ENCODE results near the gene SLC7A7.
"Not testable (repeated sequence)": the region's sequence is repeated elsewhere in the genome, so short reads cannot be mapped to it uniquely, and the experiment has no call there.

Gene SLC7A7

DNA sequence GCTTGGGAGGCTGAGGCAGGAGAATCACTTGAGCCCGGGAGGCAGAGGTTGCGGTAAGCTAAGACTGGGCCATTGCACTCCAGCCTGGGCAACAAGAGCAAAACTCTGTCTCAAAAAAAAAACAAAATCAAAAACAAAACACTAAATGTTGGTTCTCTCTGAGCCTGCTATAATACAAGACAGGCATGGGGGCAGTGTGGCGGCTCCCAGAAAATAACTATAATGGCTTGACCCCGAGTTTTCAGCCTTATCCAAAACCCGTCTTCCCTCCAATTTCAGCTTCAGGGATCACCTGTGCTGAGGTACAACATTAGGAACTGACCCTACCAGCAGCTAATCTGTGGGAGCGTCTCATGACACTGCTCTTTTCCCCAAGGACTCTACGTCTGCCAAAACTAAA lies 862 bp downstream of the SLC7A7 start:
- Histone ChIP-seq H3K4me1 (ENCODE audit: control insufficient read depth, insufficient read depth, low read length) (peaks cover 24% of the 10 kb centered on the region), H3K27ac (ENCODE audit: low read depth, low read length) (no peak overlapping the region), H3K9me3 (ENCODE audit: control insufficient read depth, insufficient read depth, low read depth, low read length) (no peaks in the 10 kb centered on the region), H3K27me3 (ENCODE audit: control insufficient read depth, insufficient read depth, low read length) (no peaks in the 10 kb centered on the region), H3K36me3 (ENCODE audit: control insufficient read depth, insufficient read depth, low read length) (no peaks in the 10 kb centered on the region), H3K9ac (ENCODE audit: low read length) (no peak overlapping the region), H3K4me3 (ENCODE audit: low read depth, low read length) (no peak overlapping the region)

DNA sequence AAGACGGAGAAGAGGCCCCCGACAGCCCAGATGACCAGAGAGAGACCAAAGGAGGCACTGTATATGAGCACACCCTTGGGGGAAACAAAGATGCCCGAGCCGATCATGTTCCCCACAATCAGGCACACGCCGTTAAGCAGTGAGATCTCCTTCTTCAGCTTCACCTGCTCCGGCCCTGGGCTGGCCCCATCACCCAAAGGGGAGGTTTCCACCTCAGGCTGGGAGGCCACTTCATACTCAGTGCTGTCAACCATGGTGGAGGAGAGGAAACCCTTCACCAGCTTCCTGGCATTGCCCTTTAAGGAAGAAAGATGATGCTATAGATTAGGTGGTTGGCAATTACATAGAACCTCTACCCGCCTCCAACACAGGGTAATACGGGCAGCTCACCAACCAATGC lies 2.1 kb downstream of the SLC7A7 start:
- H3K4me1 ChIP-seq (ENCODE audit: control insufficient read depth, insufficient read depth, low read length) = peaks cover 17% of the 10 kb centered on the region
- H3K36me3 ChIP-seq (ENCODE audit: control insufficient read depth, insufficient read depth, low read length) = no peaks in the 10 kb centered on the region
- H3K4me3 ChIP-seq (ENCODE audit: low read depth, low read length) = no peak overlapping the region
- no peak overlapping the region for H3K9ac ChIP-seq (ENCODE audit: low read length)
- no peaks in the 10 kb centered on the region for H3K9me3 ChIP-seq (ENCODE audit: control insufficient read depth, insufficient read depth, low read depth, low read length)
- no peak overlapping the region for H3K27ac ChIP-seq (ENCODE audit: low read depth, low read length)
- no peaks in the 10 kb centered on the region for H3K27me3 ChIP-seq (ENCODE audit: control insufficient read depth, insufficient read depth, low read length)

DNA sequence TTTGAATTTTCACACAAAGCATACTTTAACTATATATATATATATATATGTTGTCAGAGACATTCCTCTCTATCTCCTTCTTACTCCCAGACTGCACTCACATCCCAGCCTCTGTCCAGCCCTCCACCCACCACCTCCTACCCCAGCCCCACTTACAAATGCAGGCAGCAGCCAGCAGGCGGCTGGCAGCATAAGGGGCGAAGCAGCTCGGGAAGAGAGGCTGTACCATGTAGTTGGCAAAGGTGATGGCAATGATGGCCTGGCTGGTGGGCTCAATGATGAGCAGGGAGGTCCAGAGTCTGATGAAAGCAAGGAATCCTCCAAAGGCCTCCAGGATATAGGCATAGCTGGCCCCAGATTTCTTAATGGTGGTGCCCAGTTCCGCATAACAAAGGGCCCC lies 2.5 kb downstream of the SLC7A7 start:
- no peaks in the 10 kb centered on the region for H3K36me3 ChIP-seq (ENCODE audit: control insufficient read depth, insufficient read depth, low read length)
- H3K4me3 ChIP-seq (ENCODE audit: low read depth, low read length) = no peak overlapping the region
- H3K27ac ChIP-seq (ENCODE audit: low read depth, low read length) = no peak overlapping the region
- no peak overlapping the region for H3K9ac ChIP-seq (ENCODE audit: low read length)
- H3K27me3 ChIP-seq (ENCODE audit: control insufficient read depth, insufficient read depth, low read length) = no peaks in the 10 kb centered on the region
- H3K9me3 ChIP-seq (ENCODE audit: control insufficient read depth, insufficient read depth, low read depth, low read length) = no peaks in the 10 kb centered on the region
- H3K4me1 ChIP-seq (ENCODE audit: control insufficient read depth, insufficient read depth, low read length) = peaks cover 13% of the 10 kb centered on the region

DNA sequence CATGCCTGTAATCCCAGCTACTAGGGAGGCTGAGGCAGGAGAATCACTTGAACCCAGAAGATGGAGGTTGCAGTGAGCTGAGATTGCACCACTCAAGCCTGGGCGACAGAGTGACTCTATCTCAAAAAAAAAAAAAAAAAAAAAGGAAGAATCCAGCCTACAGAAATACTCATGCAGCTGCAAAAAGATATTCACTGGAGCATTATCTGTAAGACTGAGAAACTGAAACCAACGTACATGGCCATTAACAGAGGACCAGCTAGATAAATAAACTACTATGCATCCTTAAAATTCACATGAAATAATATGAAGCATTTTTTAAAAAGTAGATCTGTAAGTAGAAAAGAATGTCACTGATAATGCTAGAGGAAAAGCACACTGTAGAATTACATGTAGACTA lies 3.5 kb downstream of the SLC7A7 start:
- H3K4me1 ChIP-seq (ENCODE audit: control insufficient read depth, insufficient read depth, low read length) = peaks cover 17% of the 10 kb centered on the region
- no peaks in the 10 kb centered on the region for H3K9me3 ChIP-seq (ENCODE audit: control insufficient read depth, insufficient read depth, low read depth, low read length)
- no peaks in the 10 kb centered on the region for H3K36me3 ChIP-seq (ENCODE audit: control insufficient read depth, insufficient read depth, low read length)
- no peak overlapping the region for H3K27ac ChIP-seq (ENCODE audit: low read depth, low read length)
- no peak overlapping the region for H3K4me3 ChIP-seq (ENCODE audit: low read depth, low read length)
- no peaks in the 10 kb centered on the region for H3K27me3 ChIP-seq (ENCODE audit: control insufficient read depth, insufficient read depth, low read length)
- no peak overlapping the region for H3K9ac ChIP-seq (ENCODE audit: low read length)

DNA sequence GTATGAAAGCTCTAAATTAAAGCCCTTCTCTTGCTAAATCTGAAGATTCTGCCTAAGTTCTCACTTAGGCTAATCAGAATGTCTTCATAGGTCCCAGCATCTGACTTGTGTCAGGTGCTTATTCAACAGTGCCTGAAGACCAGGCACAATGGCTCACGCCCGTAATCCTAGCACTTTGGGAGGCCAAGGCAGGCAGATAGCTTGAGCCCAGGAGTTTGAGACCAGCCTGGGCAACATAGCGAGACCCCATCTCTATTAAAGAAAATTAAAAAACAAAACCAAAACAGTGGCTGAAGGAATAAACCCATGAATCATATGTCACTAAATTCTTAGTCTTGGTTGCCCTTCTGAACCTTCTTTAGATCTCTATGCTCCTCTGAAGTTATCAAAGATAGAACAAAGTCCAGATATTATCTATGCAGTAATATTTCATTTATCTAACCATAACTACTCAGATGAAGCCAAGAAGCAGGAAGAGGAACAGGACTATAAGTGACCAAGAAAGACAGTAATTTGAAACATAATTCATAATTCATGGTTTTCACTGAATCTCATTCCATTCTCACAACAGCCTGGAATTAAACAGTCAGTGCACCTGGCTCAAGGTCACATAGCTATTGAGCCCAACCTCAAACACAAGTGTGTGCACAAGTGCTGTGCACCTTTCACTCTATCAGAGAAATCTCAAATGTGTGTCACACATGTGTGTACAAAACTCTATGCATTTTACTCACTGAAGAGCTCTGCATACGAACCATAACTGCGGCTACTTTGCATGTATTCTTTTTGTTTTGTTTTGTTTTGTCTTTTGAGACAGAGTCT lies 6.6 kb downstream of the SLC7A7 start:
- H3K4me3 ChIP-seq (ENCODE audit: low read depth, low read length) = no peak overlapping the region
- no peaks in the 10 kb centered on the region for H3K9me3 ChIP-seq (ENCODE audit: control insufficient read depth, insufficient read depth, low read depth, low read length)
- peaks cover 4% of the 10 kb centered on the region; the same call in 1 of the 2 replicates for H3K4me1 ChIP-seq (ENCODE audit: control insufficient read depth, insufficient read depth, low read length)
- no peaks in the 10 kb centered on the region for H3K36me3 ChIP-seq (ENCODE audit: control insufficient read depth, insufficient read depth, low read length)
- no peaks in the 10 kb centered on the region for H3K27me3 ChIP-seq (ENCODE audit: control insufficient read depth, insufficient read depth, low read length)
- H3K9ac ChIP-seq (ENCODE audit: low read length) = no peak overlapping the region
- no peak overlapping the region for H3K27ac ChIP-seq (ENCODE audit: low read depth, low read length)

DNA sequence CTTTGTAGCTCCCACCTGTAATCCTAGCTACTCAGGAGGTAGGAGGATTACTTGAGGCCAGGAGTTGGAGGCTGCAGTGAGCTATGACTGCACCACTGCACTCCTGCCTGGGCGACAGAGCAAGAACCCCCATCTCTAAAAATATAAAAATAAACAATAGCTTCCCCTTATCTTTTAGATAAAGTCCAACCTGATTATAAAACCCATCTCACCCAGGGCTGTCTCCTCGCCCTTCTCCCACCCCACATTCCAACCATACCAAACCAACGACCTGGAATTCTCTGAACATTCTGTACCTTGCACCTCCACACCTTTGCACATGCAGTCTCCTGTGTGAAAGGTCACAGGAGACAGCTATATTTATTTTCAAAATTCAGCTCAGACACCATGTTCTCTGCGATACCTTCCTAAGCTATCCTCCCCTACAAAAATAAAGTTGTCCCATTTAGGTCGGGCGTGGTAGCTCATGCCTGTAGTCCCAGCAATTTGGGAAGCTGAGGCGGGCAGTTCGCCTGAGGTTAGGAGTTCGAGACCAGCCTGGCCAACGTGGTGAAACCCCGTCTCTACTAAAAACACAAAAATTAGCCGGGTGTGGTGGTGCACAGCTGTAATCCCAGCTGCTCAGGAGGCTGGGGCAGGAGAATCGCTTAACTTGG lies 7.7 kb downstream of the SLC7A7 start:
- Histone ChIP-seq H3K4me3 (ENCODE audit: low read depth, low read length) (no peak overlapping the region), H3K4me1 (ENCODE audit: control insufficient read depth, insufficient read depth, low read length) (peaks cover 4% of the 10 kb centered on the region; the same call in 1 of the 2 replicates), H3K9me3 (ENCODE audit: control insufficient read depth, insufficient read depth, low read depth, low read length) (no peaks in the 10 kb centered on the region), H3K27me3 (ENCODE audit: control insufficient read depth, insufficient read depth, low read length) (no peaks in the 10 kb centered on the region), H3K27ac (ENCODE audit: low read depth, low read length) (no peak overlapping the region), H3K36me3 (ENCODE audit: control insufficient read depth, insufficient read depth, low read length) (no peaks in the 10 kb centered on the region), H3K9ac (ENCODE audit: low read length) (no peak overlapping the region)

DNA sequence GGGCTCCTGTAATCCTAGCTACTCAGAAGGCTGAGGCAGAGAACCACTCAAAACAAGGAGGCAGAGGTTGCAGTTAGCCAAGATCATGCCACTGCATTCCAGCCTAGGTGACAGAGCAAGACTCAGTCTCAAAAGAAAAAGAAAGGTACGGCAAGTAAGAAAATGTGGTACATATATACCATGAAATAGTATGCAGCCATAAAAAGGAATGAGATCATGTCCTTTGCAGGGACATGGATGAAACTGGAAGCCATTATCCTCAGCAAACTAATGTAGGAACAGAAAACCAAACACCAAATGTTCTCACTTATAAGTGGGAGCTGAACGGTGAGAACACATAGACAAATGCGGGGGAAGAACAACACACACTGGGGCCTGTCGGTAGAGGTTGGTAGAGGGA lies 10.0 kb downstream of the SLC7A7 start:
- H3K4me1 ChIP-seq (ENCODE audit: control insufficient read depth, insufficient read depth, low read length); H3K36me3 ChIP-seq (ENCODE audit: control insufficient read depth, insufficient read depth, low read length); H3K9me3 ChIP-seq (ENCODE audit: control insufficient read depth, insufficient read depth, low read depth, low read length); H3K4me3 ChIP-seq (ENCODE audit: low read depth, low read length); H3K27ac ChIP-seq (ENCODE audit: low read depth, low read length); H3K27me3 ChIP-seq (ENCODE audit: control insufficient read depth, insufficient read depth, low read length); H3K9ac ChIP-seq (ENCODE audit: low read length): not testable (repeated sequence)

DNA sequence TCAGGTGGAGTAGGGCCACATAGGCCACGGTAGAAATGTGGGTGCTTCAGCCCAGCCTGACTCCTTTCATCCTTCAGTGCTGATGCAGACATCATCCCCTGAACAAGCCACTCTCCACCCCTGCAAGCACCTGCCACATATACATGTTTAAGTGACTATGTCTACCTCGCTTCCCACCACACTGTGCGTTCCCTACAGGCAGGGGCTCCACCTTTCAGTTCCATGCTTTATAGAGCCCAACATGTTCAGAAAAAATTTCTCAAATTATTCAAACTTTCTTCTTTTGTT lies 11.6 kb downstream of the SLC7A7 start:
- H3K27ac ChIP-seq (ENCODE audit: low read depth, low read length) = no peak overlapping the region
- no peak overlapping the region for H3K4me3 ChIP-seq (ENCODE audit: low read depth, low read length)
- H3K36me3 ChIP-seq (ENCODE audit: control insufficient read depth, insufficient read depth, low read length) = no peaks in the 10 kb centered on the region
- H3K9me3 ChIP-seq (ENCODE audit: control insufficient read depth, insufficient read depth, low read depth, low read length) = no peaks in the 10 kb centered on the region
- no peak overlapping the region for H3K9ac ChIP-seq (ENCODE audit: low read length)
- H3K4me1 ChIP-seq (ENCODE audit: control insufficient read depth, insufficient read depth, low read length) = peaks cover 4% of the 10 kb centered on the region; the same call in 1 of the 2 replicates
- H3K27me3 ChIP-seq (ENCODE audit: control insufficient read depth, insufficient read depth, low read length) = no peaks in the 10 kb centered on the region

DNA sequence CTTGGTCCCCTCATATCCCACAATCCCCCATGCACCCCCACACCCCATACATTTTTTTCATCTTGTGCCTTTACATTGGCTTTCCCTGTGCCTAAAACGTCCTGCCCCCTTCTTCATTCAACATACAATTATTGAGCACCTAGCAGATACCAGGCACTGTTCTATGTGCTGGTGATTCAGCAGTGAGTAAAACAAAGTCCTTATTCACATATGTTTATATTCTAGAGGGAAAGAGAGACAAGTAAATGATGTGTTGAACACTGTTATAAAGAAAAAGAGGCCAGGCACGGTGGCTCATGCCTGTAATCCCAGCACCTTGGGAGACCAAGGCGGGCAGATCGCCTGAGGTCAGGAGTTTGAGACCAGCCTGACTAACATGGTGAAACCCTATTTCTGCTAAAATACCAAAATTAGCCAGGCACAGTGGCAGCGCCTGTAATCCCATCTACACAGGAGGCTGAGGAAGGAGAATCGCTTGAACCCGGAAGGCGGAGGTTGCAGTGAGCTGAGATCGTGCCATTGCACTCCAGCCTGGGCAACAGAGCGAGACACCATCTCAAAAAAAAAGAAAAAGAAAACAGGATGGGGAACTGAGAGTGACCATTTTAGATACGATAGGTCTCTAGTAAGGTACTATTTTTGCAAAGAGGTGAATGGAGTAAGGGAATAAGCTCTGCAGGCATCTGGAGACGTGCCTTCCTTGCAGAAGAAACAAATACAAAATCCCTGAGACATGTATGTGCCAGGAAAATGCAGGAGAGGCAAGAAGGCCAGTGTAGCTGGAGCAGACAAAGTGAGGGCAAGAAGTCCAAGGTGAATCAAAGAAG lies 12.2 kb downstream of the SLC7A7 start:
- H3K4me3 ChIP-seq (ENCODE audit: low read depth, low read length) = no peak overlapping the region
- H3K9me3 ChIP-seq (ENCODE audit: control insufficient read depth, insufficient read depth, low read depth, low read length) = no peaks in the 10 kb centered on the region
- no peak overlapping the region for H3K9ac ChIP-seq (ENCODE audit: low read length)
- H3K36me3 ChIP-seq (ENCODE audit: control insufficient read depth, insufficient read depth, low read length) = no peaks in the 10 kb centered on the region
- peaks cover 4% of the 10 kb centered on the region; the same call in 1 of the 2 replicates for H3K4me1 ChIP-seq (ENCODE audit: control insufficient read depth, insufficient read depth, low read length)
- H3K27me3 ChIP-seq (ENCODE audit: control insufficient read depth, insufficient read depth, low read length) = no peaks in the 10 kb centered on the region
- no peak overlapping the region for H3K27ac ChIP-seq (ENCODE audit: low read depth, low read length)

DNA sequence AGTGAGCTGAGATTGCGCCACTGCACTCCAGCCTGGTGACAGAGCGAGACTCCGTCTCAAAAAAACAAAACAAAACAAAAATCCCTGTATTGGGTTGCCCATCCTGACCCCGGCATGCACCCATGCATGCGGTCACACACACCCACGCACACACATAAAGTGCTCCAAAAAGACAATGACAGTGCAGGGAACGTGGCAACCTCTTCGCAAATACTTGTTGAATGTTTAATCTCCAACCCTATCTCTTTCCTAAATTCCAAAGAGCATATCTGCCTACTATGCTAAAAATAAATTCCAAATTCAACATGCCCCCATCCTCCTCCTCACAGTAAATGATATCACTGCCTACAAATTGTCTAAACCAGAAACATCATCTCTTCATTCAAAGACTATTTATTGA lies 13.5 kb downstream of the SLC7A7 start:
- H3K4me3 ChIP-seq (ENCODE audit: low read depth, low read length) = no peak overlapping the region
- no peaks in the 10 kb centered on the region for H3K9me3 ChIP-seq (ENCODE audit: control insufficient read depth, insufficient read depth, low read depth, low read length)
- H3K4me1 ChIP-seq (ENCODE audit: control insufficient read depth, insufficient read depth, low read length) = peaks cover 11% of the 10 kb centered on the region
- H3K9ac ChIP-seq (ENCODE audit: low read length) = no peak overlapping the region
- H3K27me3 ChIP-seq (ENCODE audit: control insufficient read depth, insufficient read depth, low read length) = no peaks in the 10 kb centered on the region
- no peaks in the 10 kb centered on the region for H3K36me3 ChIP-seq (ENCODE audit: control insufficient read depth, insufficient read depth, low read length)
- H3K27ac ChIP-seq (ENCODE audit: low read depth, low read length) = no peak overlapping the region

DNA sequence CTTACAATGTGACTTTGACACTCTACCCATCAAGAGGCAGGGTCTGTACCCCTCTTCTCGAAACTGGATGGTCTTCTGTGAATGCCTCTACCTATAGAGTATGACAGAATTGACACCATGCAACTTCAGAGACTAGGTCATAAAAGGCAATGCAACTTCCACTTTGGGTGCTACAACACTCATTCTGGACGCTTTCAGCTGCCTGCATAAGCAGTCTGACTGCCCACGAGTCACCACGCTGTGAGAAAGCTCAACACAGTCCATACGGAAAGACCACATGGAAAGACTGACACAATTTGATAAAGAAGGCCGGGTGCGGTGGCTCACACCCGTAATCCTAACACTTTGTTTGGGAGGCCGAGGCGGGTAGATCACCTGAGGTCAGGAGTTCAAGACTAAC lies 14.9 kb downstream of the SLC7A7 start:
- Histone ChIP-seq H3K4me1 (ENCODE audit: control insufficient read depth, insufficient read depth, low read length) (peaks cover 18% of the 10 kb centered on the region), H3K9ac (ENCODE audit: low read length) (no peak overlapping the region), H3K9me3 (ENCODE audit: control insufficient read depth, insufficient read depth, low read depth, low read length) (peaks cover 4% of the 10 kb centered on the region; the same call in 1 of the 2 replicates), H3K27ac (ENCODE audit: low read depth, low read length) (no peak overlapping the region), H3K27me3 (ENCODE audit: control insufficient read depth, insufficient read depth, low read length) (no peaks in the 10 kb centered on the region), H3K36me3 (ENCODE audit: control insufficient read depth, insufficient read depth, low read length) (no peaks in the 10 kb centered on the region), H3K4me3 (ENCODE audit: low read depth, low read length) (no peak overlapping the region)
